GOT3 (cell line): ENCODE data around the gene ASAH2.
"Not testable (repeated sequence)": the region's sequence is repeated elsewhere in the genome, so short reads cannot be mapped to it uniquely, and the experiment has no call there.

ENCODE experiments used
- DNase-seq: peaks from one replicate; lab custom pipeline; 2025; ENCODE audit warnings: mixed read lengths; lab: John Stamatoyannopoulos, UW

ASAH2 gene

DNA sequence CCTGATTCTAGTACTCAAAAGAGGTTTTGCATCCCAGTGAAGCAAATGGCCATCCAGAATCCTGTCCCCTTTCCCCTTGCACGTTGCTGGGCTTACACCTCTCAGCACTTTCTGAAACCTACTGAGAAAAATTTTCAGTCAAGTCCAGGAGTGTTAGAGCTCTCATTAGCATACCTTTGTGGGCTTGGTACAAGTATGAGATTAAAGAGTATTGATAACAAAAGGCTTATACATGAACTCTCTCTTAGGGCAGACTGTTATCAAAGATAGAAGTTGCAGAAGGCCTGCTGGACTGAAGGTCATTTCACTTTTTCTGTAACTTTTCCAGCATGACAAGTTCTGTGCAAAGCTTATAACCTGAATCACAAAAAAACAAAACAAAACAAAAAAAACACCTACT is at the start of gene ASAH2:
Gene ASAH2, minus strand, starts transcription at position 123 of the 400 bp plus-strand sequence. CDS start 2,906 bp downstream, outside the sequence.
- DNase-seq: no peak

DNA sequence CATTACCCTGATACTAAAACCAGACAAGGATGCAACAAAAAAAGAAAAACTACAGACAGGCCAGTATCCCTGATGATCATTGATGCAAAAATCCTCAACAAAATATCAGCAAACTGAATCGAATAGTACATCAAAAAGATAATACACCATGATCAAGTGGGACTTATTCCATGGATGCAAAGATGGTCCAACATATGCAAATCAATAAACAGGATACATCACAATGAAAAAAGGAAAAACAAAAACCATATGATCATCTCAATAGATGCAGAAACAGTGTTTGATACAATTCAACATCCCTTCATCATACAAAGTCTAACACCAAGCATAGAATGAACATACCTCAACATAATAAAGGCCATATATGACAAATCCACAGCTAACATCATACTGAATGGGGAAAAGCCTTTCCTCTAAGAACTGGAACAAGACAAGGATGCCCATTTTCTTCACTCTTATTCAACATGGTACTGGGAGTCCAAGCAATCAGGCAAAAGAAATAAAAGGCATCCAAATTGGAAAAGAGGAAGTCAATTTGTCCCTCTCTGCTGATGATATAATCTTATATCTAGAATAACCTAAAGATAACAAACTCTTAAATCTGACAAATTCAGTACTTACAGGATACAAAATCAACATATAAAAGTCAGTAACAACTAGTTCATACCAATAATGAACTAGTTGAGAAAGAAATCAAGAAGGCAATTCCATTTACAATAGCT is 48.8 kb upstream of the ASAH2 start:
- no peak for DNase-seq

DNA sequence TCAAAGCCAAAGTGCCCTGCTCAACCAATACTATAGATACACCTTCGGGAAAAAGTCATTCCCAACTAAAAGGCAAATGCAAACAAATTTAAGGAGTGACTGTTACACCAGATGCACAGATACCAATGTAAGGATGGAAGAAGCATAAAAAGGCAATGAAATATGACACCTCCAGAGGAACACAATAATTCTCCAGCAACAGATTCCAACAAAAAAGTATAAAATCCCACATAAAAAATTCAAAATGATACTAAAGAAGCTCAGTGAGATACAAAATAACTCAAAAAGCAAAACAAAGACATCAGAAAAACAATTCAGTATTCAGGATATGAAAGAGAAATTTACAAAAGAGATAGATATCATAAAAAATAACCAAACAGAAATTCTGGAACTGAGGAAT is 44.1 kb upstream of the ASAH2 start:
- DNase-seq: no peak

DNA sequence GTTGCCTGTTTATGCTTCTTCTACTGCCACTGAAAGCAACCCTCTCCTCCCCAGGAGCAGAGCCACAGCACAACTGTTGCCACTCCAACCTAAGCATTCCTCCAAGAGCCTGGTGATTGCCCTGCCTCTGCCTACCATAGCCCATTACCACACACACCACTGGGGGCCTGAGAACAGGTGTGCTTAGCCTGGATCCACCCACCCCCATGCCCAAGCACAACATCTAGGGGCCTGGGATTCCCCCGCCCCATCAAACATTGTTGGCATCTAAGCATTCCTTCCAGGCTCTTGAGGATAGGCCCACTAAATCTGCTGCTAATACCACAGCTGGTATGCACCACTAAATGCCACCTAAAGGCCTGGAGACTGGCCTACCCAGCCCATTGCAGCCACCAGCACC is 43.3 kb upstream of the ASAH2 start:
- no peak for DNase-seq

DNA sequence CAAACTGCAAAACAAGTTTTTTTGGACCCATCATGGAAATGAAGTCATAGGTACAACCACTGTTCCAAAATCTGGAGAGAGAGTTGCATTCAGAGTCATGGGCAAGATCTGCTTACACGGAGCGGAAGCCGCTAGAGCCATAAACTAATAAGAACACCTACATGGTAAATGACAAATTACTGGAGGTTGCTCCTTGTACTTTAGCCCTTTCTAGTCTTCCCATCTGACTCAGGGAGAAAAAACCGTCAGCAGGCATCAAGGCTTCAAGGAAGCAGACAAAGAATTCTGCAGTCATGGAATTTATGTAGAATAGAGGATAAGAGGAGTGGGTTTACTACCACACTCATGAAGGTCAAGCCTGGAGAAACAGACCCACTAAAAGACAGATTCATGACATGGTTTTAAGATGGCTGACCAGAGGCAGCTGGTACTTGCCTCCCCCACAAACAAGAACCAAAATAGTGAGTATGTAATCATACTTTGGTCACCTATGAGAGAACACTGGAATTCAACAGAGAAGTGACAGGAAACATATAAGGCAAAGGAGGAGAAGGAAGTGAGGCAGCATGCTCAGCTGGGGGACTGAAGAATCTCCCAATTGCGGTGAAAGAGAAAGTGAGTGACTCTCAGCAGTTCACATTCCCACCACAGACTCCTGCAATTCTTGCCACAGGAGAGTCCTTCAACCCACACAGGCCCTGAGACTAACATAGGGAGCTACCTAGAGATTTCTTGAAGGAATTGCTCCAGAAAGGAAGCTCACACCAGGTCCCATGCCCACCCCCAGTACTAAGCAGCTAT is 42.4 kb upstream of the ASAH2 start:
- no peak for DNase-seq

DNA sequence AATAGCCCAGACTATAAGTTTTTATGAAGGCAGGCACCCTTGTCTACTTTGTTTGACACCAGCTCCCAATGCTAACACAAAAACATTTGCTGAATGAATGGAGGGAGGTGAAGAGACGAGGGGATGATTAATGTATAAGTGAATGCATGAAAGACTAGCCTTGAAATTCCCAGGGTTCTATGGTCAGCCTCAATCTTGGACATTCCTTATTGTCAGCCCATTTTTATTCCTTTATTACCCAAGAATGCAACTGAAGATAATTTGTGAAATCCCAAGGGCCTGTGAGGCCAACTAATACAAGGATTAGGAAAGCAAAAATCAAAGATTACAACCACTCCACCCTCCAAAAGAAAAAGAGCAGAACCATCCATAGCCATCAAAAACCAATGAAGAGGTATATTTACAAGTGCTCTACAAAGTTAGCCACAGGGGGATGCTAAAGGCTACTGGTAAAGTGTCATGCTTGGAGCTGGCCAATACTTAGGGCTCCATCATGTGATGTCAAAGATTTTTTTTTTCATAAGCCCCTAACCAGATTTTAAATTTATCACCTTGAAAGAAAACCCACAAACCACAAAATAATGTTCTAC is 40.0 kb upstream of the ASAH2 start:
- DNase-seq: no peak

DNA sequence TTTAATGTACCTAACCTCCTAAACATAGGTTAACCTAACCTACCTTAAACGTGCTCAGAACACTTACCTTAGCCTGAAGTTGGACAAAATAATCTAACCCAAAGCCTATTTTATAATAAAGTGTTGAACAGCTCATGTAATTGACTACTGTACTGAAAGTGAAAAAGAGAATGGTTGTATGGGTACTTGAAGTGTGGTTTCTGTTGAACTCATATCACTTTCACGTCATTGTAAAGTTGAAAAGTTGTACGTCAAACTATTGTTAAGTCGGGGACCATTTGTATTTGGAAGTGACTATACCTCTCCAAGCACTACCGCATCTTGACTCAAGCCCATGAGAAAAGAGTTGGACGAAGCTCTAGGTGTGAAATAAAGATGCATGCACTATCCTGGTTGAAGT is 37.9 kb upstream of the ASAH2 start:
- no peak for DNase-seq

DNA sequence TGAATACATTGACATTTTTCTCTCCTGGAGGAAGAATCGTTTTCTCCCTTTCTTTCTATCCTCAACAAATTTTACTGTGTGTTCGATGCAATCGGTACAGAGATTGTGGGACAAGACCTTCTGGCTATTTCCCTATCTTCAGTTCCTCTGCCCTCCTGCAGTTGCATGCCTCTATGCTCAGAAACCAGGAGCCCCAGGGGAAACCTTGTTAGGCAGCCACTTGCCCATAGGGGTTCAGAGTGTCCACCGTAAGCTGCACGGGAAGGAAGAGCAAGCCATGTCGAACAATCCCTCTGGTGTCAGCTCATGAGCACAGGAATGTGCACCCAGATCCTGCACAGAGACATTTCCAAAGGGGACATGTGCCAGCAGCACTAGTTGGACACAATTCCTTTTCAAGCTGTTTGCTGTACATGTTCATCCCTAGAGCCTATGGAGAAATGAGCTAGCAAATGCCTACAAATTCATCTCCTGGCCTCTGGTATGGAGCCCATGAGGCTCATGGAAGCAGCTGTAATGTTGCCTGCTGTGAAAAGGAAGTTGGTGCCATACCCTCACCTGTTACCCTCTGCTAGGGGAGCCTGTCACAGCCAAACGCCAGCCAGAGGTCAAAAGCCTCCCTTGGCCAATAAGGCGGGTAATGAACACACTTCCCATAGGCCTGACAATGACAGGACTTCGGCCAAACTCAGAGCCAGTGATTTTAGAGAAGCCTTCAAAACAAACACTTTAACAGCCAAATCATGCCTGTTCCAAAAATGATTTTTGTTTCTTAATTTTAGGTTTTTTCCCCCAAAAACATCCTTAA is 35.9 kb upstream of the ASAH2 start:
- DNase-seq: no peak

DNA sequence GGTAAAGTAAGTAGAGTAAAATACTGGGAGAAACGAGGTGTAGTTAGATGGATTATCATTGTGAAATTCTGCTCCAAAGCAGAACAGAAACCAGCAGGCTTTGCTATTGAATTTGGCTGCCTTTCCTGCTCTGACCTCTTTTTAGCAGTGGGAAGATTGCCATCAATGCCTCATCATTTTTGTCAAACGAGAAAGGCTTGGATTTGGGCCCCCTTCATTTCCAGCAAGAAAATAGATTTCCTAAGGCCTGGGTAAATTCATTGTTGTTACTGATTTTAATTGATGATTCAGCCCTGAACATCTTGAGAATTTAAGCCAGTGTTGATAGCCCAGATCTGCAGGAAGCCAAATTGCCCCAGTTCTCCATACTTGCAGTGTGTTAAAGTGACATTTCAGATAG is 35.2 kb upstream of the ASAH2 start:
- peak; percentile 13 for DNase-seq

DNA sequence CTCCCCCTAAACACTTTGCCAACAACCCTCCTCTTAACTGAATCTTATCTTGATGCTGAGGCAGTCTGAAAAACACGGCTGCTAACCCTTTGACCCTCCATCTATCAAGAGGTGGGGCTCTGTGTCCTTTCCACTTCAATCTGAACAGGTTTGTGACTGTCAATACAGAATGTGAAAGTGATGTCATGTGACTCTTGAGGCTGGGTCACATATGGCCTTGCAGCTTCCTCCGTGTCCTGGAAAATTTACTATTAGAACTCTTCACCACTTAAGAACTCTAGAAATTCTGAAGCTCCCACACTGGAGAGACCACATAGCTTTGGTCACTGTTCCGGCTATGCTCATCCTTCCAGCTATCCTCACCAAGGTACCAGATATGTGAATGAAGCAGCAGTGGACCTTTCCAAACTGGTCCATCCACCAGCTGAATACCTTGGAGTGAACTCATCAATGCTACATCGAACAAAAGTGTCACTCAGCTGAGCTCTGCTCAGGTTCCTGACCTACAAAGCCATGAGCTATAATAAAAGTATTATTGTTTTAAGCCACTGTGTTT is 30.7 kb upstream of the ASAH2 start:
- DNase-seq: no peak

DNA sequence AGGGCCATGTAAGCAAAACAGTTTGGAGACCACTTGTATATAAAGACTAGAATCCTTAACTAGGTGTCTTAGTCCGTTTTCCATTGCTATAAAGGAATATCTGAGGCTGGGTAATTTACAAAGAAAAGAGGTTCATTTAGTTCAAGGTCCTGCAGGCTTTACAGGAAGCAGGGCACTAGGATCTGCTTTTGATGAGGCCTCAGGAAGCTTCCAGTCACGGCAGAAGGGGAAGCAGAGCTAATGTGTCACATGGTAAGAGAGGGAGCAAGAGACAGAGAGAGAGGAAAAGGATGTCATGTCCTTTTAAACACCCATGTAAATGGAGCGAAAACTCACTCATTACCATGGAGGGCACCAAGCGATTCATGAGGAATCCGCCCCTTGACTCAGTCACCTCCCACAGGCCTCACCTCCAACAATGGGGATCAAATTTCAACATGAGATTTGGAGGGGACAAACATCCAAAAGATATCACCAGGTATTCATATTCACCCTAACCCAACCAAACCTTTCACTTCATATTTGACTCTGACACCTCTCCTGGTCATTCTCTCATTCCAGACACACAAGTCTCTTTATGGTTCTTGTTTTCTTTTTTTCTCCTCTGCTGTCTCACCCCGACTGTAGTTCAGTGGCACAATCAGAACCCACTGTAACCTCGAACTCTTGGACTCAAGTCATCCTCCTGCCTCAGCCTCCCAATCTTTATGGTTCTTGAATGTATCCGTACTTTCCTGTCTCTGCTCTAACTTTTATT is 30.1 kb upstream of the ASAH2 start:
- no peak for DNase-seq

DNA sequence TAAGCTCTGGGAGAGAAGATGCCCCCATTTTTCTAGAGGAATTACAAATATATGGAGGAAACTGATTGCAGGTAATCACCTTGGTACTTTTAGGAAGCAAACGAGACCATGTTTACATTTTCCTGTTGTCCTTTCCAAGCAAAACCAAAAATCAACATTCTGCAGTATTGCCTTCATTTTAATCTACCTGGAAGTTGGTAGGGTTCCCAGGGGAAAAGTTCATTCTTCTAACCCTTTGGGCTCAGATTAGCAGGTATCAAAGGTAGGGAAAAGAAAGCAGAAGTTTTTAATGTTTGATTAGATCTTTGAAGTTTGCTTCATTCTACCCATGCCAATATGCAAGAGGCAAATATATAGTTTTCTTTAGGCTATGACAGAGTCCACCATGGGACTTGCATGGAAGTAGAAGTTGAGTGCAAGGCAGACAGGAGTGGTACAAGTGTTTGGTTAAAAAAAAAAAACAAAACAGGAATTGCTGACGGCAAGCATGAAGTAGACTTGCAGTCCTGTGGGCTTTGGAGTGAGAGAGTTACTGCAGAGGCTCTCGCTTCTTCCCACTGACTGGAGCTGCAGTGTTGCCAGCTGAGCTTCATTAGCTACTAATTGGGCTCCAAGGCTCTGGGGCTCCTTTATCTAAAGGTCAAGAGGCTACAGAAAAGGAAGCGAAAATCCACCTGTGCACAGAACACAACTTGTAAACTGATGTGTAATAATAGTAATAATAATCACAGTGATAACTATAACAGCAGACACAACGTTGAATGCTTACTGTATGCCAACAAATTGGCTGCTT is 28.9 kb upstream of the ASAH2 start:
- DNase-seq: no peak

DNA sequence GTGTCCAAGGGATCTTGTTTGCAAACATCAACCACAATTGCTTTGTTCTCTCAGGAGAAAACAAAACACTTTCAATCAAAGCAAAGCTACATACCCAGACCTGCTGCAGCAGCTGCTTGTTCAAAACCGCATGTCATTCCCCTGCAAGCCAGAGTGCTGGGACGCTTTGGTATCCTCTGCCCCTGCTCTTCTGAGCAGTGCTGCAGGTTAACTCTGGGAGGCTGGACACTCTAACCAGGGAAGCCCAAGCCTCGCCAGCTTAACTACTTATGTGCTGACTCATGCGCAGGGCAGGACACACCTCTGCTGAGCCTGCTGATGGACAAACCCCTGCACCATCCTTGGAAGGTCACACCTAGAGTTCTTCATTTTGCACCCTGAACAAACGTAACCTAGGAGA is 28.2 kb upstream of the ASAH2 start:
- DNase-seq: no peak

DNA sequence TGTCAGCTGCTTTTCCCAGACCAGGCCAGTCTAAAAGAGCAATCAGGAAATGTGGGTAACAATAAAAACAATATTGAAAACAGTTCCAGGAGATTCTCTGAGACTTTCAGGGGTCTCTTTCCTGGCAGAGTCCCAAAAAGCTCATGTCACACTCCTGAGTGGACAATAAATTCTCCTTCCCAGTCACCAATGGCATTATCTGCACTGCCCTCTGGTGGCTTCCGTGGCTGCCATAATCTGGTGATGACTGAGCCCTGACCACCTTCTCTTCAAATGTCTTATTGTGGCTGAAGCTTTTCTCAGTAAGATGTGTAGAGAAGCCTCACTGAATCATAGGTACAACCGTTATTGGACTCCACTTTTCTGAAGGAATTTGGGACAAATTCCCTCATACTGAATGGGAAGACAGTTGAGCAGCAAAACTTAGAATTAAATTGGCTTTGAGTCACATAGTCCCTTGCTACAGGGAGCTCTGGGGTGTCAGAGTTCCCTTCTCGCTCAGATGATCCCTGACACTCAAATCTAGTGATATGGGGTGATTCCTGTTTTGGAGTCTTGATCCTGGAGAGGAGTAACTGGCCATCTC is 24.4 kb upstream of the ASAH2 start:
- DNase-seq: no peak

DNA sequence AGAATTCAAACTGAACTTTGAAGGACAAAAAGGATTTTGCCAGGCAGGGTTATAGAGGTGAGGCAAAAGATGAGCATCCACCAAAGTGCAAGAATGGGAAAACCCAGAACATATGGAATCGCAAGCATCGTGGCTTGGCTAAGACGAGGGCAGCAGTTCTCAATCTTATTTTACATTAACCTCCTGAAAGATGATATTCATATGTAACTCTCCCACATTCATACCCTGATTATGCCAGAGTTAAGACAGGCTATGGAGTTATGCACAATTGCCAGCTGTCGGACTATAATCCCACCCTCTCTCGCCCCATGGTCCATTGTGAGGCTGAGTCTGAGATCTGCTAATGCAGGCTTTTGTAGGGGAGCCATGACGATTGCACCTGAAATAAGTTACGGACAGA is 21.2 kb upstream of the ASAH2 start:
- no peak for DNase-seq

DNA sequence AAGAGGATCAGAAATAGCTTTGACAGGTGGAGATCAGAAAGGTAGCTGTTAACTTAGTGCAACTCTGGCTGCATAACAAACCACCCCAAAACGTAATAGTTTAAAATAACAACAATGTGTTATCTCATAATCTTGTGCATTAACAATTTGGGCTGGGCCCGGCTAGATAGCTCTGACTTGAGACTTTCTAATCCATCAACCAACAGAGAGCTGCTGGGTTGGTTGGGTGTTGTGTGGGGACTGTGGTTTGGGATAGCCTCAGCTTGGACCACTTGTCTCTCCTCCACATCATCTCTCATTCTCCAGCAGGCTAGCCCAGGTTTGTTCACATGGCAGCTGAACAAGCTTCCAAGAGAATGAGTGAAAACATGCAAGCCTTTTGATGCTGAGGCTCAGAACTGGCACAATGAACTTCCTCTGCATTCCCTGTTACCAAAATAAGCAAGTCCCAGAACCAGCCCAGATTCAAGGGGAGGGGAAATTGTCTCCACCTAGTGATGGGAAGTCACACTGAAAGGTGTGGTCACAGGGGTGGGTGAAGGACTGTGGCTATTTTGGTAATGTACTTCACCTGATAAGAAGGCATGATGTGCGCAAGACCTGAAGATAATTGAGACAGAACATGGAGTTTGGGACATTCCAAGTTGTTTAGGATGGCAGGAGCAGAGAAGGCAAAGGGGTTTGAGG is 20.4 kb upstream of the ASAH2 start:
- DNase-seq: no peak

DNA sequence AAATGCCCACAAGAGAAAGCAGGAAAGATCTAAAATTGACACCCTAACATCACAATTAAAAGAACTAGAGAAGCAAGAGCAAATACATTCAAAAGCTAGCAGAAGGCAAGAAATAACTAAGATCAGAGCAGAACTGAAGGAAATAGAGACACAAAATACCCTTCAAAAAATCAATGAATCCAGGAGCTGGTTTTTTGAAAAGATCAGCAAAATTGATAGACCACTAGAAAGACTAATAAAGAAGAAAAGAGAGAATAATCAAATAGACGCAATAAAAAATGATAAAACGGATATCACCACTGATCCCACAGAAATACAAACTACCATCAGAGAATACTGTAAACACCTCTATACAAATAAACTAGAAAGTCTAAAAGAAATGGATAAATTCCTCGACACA is 16.6 kb upstream of the ASAH2 start:
- DNase-seq: not testable (repeated sequence)

DNA sequence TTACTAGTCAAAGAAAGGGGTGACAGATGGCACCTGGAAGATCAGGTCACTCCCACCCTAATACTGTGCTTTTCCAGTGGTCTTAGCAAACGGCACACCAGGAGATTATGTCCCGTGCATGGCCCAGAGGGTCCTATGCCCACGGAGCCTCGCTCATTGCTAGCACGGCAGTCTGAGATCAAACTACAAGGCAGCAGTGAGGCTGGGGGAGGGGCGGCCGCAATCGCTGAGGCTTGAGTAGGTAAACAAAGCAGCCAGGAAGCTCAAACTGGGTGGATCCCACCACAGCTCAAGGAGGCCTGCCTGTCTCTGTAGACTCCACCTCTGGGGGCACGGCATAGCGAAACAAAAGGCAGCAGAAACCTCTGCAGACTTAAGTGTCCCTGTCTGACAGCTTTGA is 11.3 kb upstream of the ASAH2 start:
- DNase-seq: not testable (repeated sequence)

DNA sequence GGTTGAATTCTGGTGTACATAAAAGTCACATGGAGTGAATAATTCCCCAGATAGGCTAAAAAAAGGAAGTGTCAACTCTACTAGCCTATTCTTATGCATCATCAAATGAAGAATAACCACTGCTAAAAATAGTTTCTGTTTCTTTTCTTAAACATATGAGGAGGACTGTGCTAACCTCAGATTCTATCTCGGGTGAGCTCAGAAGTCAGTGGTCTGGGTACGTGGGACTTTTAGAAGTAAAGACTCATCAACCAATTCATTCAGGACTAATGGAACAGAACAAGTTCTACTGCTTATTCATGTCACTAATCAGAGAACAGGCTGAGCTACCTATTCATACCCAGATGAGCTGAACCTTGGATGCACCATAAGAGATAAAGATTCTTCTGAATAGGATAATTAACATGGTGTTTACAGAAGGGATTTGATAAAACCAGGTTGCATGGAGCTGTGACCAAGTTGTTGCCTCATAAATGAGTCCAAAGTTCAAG is 9.5 kb upstream of the ASAH2 start:
- DNase-seq: no peak
